ENCODE data around the gene LDLRAP1.

DNA sequence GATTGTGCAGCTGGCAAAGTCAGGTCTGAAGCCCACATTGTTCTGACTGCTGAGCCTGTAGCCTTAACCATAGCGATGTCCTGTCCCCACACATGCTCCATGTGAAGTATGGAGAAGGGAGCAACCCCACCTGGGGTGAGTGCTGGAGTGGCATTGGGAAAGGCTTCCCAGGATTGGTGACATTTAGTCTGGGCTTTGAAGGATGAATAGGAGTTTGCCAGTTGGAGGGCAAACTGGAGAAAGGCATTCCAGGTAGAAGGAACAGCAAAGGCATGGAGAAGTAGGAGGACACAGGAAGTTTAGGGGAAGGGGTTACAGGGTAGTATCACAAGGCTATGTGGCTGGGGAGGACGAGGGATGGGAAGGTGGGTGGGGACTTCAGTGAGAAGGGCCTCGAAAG lies 7.3 kb upstream of the LDLRAP1 start:
- TF ChIP-seq POLR2A (IDR thresholded peaks at IDR 0.05), result no peak
- TF ChIP-seq, protein P1, sequence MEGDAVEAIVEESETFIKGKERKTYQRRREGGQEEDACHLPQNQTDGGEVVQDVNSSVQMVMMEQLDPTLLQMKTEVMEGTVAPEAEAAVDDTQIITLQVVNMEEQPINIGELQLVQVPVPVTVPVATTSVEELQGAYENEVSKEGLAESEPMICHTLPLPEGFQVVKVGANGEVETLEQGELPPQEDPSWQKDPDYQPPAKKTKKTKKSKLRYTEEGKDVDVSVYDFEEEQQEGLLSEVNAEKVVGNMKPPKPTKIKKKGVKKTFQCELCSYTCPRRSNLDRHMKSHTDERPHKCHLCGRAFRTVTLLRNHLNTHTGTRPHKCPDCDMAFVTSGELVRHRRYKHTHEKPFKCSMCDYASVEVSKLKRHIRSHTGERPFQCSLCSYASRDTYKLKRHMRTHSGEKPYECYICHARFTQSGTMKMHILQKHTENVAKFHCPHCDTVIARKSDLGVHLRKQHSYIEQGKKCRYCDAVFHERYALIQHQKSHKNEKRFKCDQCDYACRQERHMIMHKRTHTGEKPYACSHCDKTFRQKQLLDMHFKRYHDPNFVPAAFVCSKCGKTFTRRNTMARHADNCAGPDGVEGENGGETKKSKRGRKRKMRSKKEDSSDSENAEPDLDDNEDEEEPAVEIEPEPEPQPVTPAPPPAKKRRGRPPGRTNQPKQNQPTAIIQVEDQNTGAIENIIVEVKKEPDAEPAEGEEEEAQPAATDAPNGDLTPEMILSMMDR (IDR thresholded peaks at IDR 0.05), result no peak
